DND-41 (cell line): ENCODE measurements around the gene DNAH7.
A peak's percentile ranks its signal among the peaks of the same experiment; 100 is the strongest.
"Not testable (repeated sequence)": the region's sequence is repeated elsewhere in the genome, so short reads cannot be mapped to it uniquely, and the experiment has no call there.

ENCODE experiments used
- ATAC-seq: fragments of 200-7000 bp; cut with Tn5 transposase; 3 replicates; pipeline ENCODE4 v1.9.1; 2021; ENCODE audit warnings: low read depth; ENCODE audit not compliant: insufficient read depth
- DNase-seq: peaks from one replicate; pipeline ENCODE4 v3.0.0-alpha.2; 2020
- H2AFZ ChIP-seq: 2 replicates; pipeline ENCODE4 v1.6.0; 2012; ENCODE audit warnings: low read depth, low read length
- H3K27ac ChIP-seq: 2 replicates; pipeline ENCODE4 v1.5.1; 2012; ENCODE audit warnings: low read length, inconsistent platforms
- H3K27me3 ChIP-seq: fragments of 200-600 bp; sonication (generic); 2 replicates; pipeline ENCODE4 v1.6.0; 2012; ENCODE audit warnings: low read length, mild to moderate bottlenecking, inconsistent platforms; ENCODE audit not compliant: insufficient read depth, poor library complexity
- H3K36me3 ChIP-seq: 2 replicates; pipeline ENCODE4 v1.5.1; 2012; ENCODE audit warnings: low read length, inconsistent platforms; ENCODE audit not compliant: insufficient read depth
- H3K4me1 ChIP-seq: 2 replicates; pipeline ENCODE4 v1.5.1; 2012; ENCODE audit warnings: mild to moderate bottlenecking, low read length; ENCODE audit not compliant: insufficient read depth
- H3K4me2 ChIP-seq: 2 replicates; pipeline ENCODE4 v1.6.0; 2012; ENCODE audit warnings: mild to moderate bottlenecking, moderate library complexity, low read length, inconsistent platforms; ENCODE audit not compliant: insufficient read depth
- H3K4me3 ChIP-seq, 2 experiments: fragments of 200-600 bp in 1 of 2; shearing (Covaris generic) in 1 of 2; 2 replicates each; pipeline ENCODE4 v1.5.1; 2012 to 2016; ENCODE audit warnings: inconsistent platforms in 2 of 2, low read length in 2 of 2, mild to moderate bottlenecking in 2 of 2, low read depth in 1 of 2, moderate library complexity in 1 of 2
- H3K79me2 ChIP-seq: 2 replicates; pipeline ENCODE4 v1.6.0; 2012; ENCODE audit warnings: low read length, inconsistent platforms; ENCODE audit not compliant: insufficient read depth
- H3K9ac ChIP-seq: 2 replicates; pipeline ENCODE4 v1.6.0; 2012; ENCODE audit warnings: low read depth, mild to moderate bottlenecking, inconsistent platforms, low read length, moderate library complexity
- H3K9me3 ChIP-seq: 2 replicates; pipeline ENCODE4 v1.5.1; 2012; ENCODE audit warnings: low read length, moderate library complexity, mild to moderate bottlenecking, inconsistent platforms; ENCODE audit not compliant: insufficient read depth, severe bottlenecking
- H4K20me1 ChIP-seq: 2 replicates; pipeline ENCODE4 v1.6.0; 2012; ENCODE audit warnings: low read length; ENCODE audit not compliant: insufficient read depth
- CTCF ChIP-seq: IDR thresholded peaks from 2 replicates; pipeline ENCODE4 v1.5.1; 2012; ENCODE audit warnings: borderline replicate concordance, low read length, moderate library complexity, mild to moderate bottlenecking; ENCODE audit not compliant: poor library complexity, severe bottlenecking; ENCODE audit errors: extremely low read depth
- EZH2 ChIP-seq: IDR thresholded peaks from 3 replicates; pipeline ENCODE4 v1.6.1; 2012; ENCODE audit warnings: borderline replicate concordance, low read depth, mild to moderate bottlenecking, moderate library complexity, low read length, inconsistent platforms; ENCODE audit not compliant: severe bottlenecking

The DNAH7 gene

GRCh38 chr2:195923889-195924288, 144.7 kb downstream of the DNAH7 start:
- Histone ChIP-seq H3K4me2 (no peak overlapping the region), H3K27ac (no peak overlapping the region), H3K36me3 (no peaks in the 10 kb centered on the region), H3K79me2 (no peaks in the 10 kb centered on the region), H3K27me3 (no peaks in the 10 kb centered on the region), H3K4me3 (no peak overlapping the region), H3K9me3 (no peaks in the 10 kb centered on the region), H4K20me1 (no peaks in the 10 kb centered on the region), H3K9ac (no peak overlapping the region), H2AFZ (no peak overlapping the region), H3K4me1 (no peaks in the 10 kb centered on the region)
- ATAC-seq (peak; percentile 40; the same call in 1 of the 3 replicates), DNase-seq (no peak)
- TF ChIP-seq EZH2: no peak
- TF ChIP-seq CTCF: no peak

DNA sequence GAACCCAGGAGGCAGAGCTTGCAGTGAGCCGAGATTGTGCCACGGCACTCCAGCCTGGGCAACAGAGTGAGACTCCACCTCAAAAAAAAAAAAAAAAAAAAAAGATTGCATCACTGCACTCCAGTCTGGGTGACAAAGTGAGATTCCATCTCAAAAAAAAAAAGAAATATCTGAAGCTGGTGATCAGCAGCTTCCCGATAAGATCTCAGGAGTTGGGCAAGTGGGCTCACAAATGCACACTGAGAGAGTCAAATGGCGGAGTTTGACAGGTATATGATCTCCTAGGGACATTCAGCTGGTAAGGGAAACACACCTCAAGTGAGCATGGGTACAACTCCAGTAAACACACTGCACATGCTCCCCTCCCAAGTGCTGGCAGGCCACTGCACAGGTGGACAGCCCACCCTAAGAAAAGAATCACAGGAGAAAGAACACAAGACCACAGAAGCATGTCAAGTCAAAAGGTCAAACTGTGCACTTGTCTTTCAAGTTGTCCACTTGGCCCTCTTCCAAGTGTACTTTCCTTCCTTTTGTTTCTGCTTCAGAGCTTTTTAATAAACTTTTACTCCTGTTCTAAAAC, 151.5 kb downstream of the DNAH7 start:
- H3K4me1 ChIP-seq, H3K9ac ChIP-seq, H3K4me3 ChIP-seq, H3K9me3 ChIP-seq, H4K20me1 ChIP-seq, H2AFZ ChIP-seq, H3K27me3 ChIP-seq, H3K36me3 ChIP-seq, H3K27ac ChIP-seq, DNase-seq, H3K4me2 ChIP-seq, ATAC-seq, H3K79me2 ChIP-seq: not testable (repeated sequence)

- Histone ChIP-seq H3K4me2 (no peak overlapping the region), H3K9me3 (no peaks in the 10 kb centered on the region), H3K9ac (no peak overlapping the region), H3K4me3 (no peak overlapping the region), H4K20me1 (no peaks in the 10 kb centered on the region), H3K79me2 (no peaks in the 10 kb centered on the region), H2AFZ (no peak overlapping the region), H3K27ac (no peak overlapping the region), H3K27me3 (no peaks in the 10 kb centered on the region), H3K4me1 (no peaks in the 10 kb centered on the region), H3K36me3 (no peaks in the 10 kb centered on the region)
- ATAC-seq: no peak
- no peak for DNase-seq
- TF ChIP-seq CTCF (no peak), EZH2 (no peak)
These were observed 156.6 kb downstream of the DNAH7 start for GRCh38 chr2:195912079-195912478.

DNA sequence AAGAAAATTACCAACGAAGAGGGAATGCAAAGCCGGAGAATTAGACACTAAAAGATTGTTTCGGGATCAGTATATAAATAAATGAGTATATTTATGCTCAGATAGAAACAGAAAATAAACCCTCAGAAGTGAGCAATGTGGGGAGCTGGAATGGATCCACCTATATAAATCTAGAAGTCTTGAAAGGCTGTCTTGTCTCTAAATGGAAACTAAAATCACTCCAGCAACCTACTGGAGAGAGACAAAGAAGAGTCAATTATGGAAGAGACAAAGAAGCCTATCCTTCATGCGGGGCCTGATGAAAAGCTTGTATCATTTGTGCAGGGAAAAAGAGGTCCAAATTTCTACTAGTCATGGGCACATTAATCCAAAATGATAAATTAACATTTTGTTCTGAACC, 158.1 kb downstream of the DNAH7 start:
- no peak overlapping the region for H3K9ac ChIP-seq
- no peak for DNase-seq
- no peak for ATAC-seq
- no peak for TF ChIP-seq CTCF
- no peak for TF ChIP-seq EZH2
- H4K20me1 ChIP-seq: no peaks in the 10 kb centered on the region
- H3K36me3 ChIP-seq: no peaks in the 10 kb centered on the region
- H3K9me3 ChIP-seq: no peaks in the 10 kb centered on the region
- no peaks in the 10 kb centered on the region for H3K27me3 ChIP-seq
- H3K79me2 ChIP-seq: no peaks in the 10 kb centered on the region
- no peaks in the 10 kb centered on the region for H3K4me1 ChIP-seq
- H3K27ac ChIP-seq: no peak overlapping the region
- H2AFZ ChIP-seq: no peak overlapping the region
- H3K4me3 ChIP-seq: no peak overlapping the region
- no peak overlapping the region for H3K4me2 ChIP-seq
